PC-9 (cell line): ENCODE measurements around the gene LIF. TPM values are rescaled to one million over a fixed set of nuclear protein-coding genes. Genes with fewer than 3 reads are reported as not detected.

ENCODE experiments used
- BruUV-seq: library from RNA; stranded (reverse); fragments of 400-500 nt; replicated peaks from 2 replicates; lab custom pipeline; 2021; lab: Mats Ljungman, UMichigan
- CTCF ChIA-PET: fragments of 300-600 bp; sonication (Branson Sonifier 250); formaldehyde crosslinking; loops from one replicate; lab custom pipeline; 2022; ENCODE audit warnings: antibody characterized with exemption; lab: Charles Lee
- POLR2A ChIA-PET: fragments of 300-600 bp; sonication (Branson Sonifier 250); formaldehyde crosslinking; loops from one replicate; lab custom pipeline; 2022; ENCODE audit warnings: antibody characterized with exemption; ENCODE audit not compliant: unreplicated experiment; lab: Charles Lee
- DNase-seq, 2 experiments: peaks; one replicate each; pipeline versions ENCODE4 v3.0.0 to v3.0.0-alpha.2; 2015 to 2022; ENCODE audit warnings: mixed read lengths in 1 of 2
- H2AFZ ChIP-seq: fragments of 200-600 bp; sonication (generic); 2 replicates; pipeline ENCODE4 v1.8.1; 2017; ENCODE audit warnings: antibody characterized with exemption
- H3F3A ChIP-seq: fragments of 200-600 bp; sonication (generic); 2 replicates; pipeline ENCODE4 v1.8.1; 2017; ENCODE audit warnings: antibody characterized with exemption, mild to moderate bottlenecking, low read depth; ENCODE audit not compliant: insufficient read depth
- H3K27ac ChIP-seq: fragments of 200-600 bp; sonication (generic); 2 replicates; pipeline ENCODE4 v1.6.1; 2016; ENCODE audit warnings: mixed run types
- H3K27me3 ChIP-seq: fragments of 200-600 bp; sonication (generic); 2 replicates; pipeline ENCODE4 v1.6.1; 2016; ENCODE audit warnings: low read depth, mixed run types; ENCODE audit not compliant: insufficient read depth
- H3K36me3 ChIP-seq: fragments of 200-600 bp; sonication (generic); 2 replicates; pipeline ENCODE4 v1.6.1; 2016; ENCODE audit warnings: low read depth, mixed run types
- H3K4me1 ChIP-seq: fragments of 200-600 bp; sonication (generic); replicated peaks from 2 replicates; pipeline ENCODE4 v1.6.1; 2016; ENCODE audit warnings: mixed run types; ENCODE audit not compliant: insufficient read depth
- H3K4me2 ChIP-seq: fragments of 200-600 bp; sonication (generic); 2 replicates; pipeline ENCODE4 v1.6.1; 2017; ENCODE audit warnings: mixed run types
- H3K4me3 ChIP-seq: fragments of 200-600 bp; sonication (generic); 2 replicates; pipeline ENCODE4 v1.6.1; 2016; ENCODE audit warnings: mixed run types
- H3K79me2 ChIP-seq: fragments of 200-600 bp; sonication (generic); 2 replicates; pipeline ENCODE4 v1.6.1; 2017; ENCODE audit warnings: low read depth, mixed run types
- H3K9me2 ChIP-seq: fragments of 200-600 bp; sonication (generic); 2 replicates; pipeline ENCODE4 v1.8.1; 2017; ENCODE audit warnings: mild to moderate bottlenecking; ENCODE audit not compliant: insufficient read depth
- H3K9me3 ChIP-seq: fragments of 200-600 bp; sonication (generic); 2 replicates; pipeline ENCODE4 v1.8.1; 2016; ENCODE audit warnings: low read depth; ENCODE audit not compliant: insufficient read depth
- H4K20me1 ChIP-seq: fragments of 200-600 bp; sonication (generic); 2 replicates; pipeline ENCODE4 v1.8.1; 2017; ENCODE audit not compliant: insufficient read depth
- CTCF ChIP-seq: fragments of 200-600 bp; sonication (generic); conservative IDR thresholded peaks from 2 replicates; pipeline ENCODE4 v1.6.1; 2017; ENCODE audit warnings: mixed run types, antibody characterized with exemption, mild to moderate bottlenecking, moderate library complexity
- EZH2 ChIP-seq: fragments of 200-600 bp; sonication (generic); IDR thresholded peaks from 2 replicates; pipeline ENCODE4 v1.8.0; 2017; ENCODE audit warnings: antibody characterized with exemption, low read depth
- intact Hi-C: fragments of 100-400 bp; cut with micrococcal nuclease; formaldehyde crosslinking; loops from one replicate; pipeline ENCODE4 v1.10.0; 2022; ENCODE audit not compliant: unreplicated experiment
- total RNA-seq: library from RNA; stranded (reverse); gene quantifications from 2 replicates; pipeline ENCODE4 v1.2.3, GENCODE V29; 2021

Gene LIF
- total RNA-seq, 1 experiment from 2014 or later: 17.4 TPM

GRCh38 chr22:30190574-30190973 is 56.0 kb downstream of the LIF start:
- no peaks in the 10 kb centered on the region for H4K20me1 ChIP-seq
- H2AFZ ChIP-seq: no peak overlapping the region
- ChIA-PET POLR2A (no interaction called here), CTCF (interaction anchor here (0.5 kb wide), 1 partner anchor 16 kb away, joined by 15 read pairs; no protein-coding TSS in a partner anchor)
- H3K36me3 ChIP-seq: no peaks in the 10 kb centered on the region
- intact Hi-C loops: no loop called here
- H3K79me2 ChIP-seq: no peaks in the 10 kb centered on the region
- H3K27me3 ChIP-seq: no peaks in the 10 kb centered on the region
- no peak for TF ChIP-seq EZH2
- no peak for TF ChIP-seq CTCF
- H3K27ac ChIP-seq: no peak overlapping the region
- H3K9me3 ChIP-seq: no peaks in the 10 kb centered on the region
- no peak overlapping the region for H3K4me2 ChIP-seq
- H3K4me1 ChIP-seq: peaks cover 44% of the 10 kb centered on the region
- H3K4me3 ChIP-seq: no peak overlapping the region
- peaks cover 26% of the 10 kb centered on the region for H3F3A ChIP-seq
- no peak for DNase-seq
- peaks cover 6% of the 10 kb centered on the region; the same call in 1 of the 2 replicates for H3K9me2 ChIP-seq
- no TSS peak for BruUV-seq

Other genes starting within 250 kb of the LIF start
- 0.20 TPM in 1 of 2 replicates, not detected in the other for gene HORMAD2, start 166.3 kb downstream of the LIF start, total RNA-seq
- gene OSM, start 20.1 kb upstream of the LIF start, total RNA-seq: not detected in 2 replicates
- gene CASTOR1, start 42.7 kb upstream of the LIF start, total RNA-seq: 10.6 and 11.1 TPM in 2 replicates
- gene TBC1D10A, start 80.2 kb upstream of the LIF start, total RNA-seq: 24.3 and 26.2 TPM in 2 replicates
- gene SF3A1, start 110.1 kb upstream of the LIF start, total RNA-seq: 189 and 207 TPM in 2 replicates
- 6.2 and 6.8 TPM in 2 replicates for gene CCDC157, start 110.2 kb upstream of the LIF start, total RNA-seq
- 24.0 and 33.8 TPM in 2 replicates for gene RNF215, start 140.7 kb upstream of the LIF start, total RNA-seq
- gene SEC14L2, start 150.3 kb upstream of the LIF start, total RNA-seq: 51.3 and 60.8 TPM in 2 replicates
- gene MTFP1, start 179.0 kb upstream of the LIF start, total RNA-seq: 18.5 and 21.9 TPM in 2 replicates
- gene SEC14L3, start 225.3 kb upstream of the LIF start, total RNA-seq: not detected in 2 replicates